NCI-H2107 treated with DMSO at 0.1 percent for 48 hours (cell line): ENCODE results near the gene POLR1B.
"Not testable (repeated sequence)": the region's sequence is repeated elsewhere in the genome, so short reads cannot be mapped to it uniquely, and the experiment has no call there.

ENCODE experiments used
- DNase-seq: peaks from one replicate; lab custom pipeline; 2025; ENCODE audit not compliant: unreplicated experiment; lab: John Stamatoyannopoulos, UW

The POLR1B gene

DNA sequence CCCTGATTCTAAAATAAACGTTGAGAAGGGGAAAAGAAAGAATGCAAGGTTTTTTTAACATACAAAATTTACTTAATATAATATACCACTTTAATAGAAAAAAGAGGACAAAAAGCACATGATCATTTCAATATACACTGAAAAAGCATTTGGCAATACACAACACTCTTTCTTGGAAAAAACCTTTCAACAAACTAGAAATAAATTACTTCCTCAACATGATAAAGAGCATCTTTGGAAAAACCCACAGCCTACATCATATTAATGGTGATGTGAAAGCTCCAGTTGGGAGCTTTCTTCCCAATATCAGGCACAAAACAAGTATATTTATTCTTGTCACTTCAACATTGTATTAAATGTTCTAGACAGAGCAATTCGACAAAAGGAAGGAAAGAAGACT is 3.0 kb upstream of the POLR1B start:
- DNase-seq = no peak

DNA sequence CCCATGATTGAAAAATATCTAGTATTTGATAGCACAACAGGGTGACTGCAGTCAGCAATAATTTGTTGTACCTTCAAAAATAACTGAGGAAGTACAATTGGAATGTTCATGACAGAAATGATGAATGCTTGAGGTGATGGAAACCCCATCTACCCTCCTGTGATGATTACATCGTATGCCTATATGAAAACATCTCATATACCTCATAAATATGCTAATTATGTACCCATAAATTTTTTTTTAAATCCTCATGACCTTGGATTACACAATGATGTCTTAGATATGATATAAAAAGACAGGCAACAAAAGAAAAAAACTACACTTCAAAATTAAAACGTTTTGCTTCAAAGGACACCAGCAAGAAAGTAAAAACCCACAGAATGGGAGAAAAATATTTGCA is 1.4 kb upstream of the POLR1B start:
- DNase-seq = no peak

DNA sequence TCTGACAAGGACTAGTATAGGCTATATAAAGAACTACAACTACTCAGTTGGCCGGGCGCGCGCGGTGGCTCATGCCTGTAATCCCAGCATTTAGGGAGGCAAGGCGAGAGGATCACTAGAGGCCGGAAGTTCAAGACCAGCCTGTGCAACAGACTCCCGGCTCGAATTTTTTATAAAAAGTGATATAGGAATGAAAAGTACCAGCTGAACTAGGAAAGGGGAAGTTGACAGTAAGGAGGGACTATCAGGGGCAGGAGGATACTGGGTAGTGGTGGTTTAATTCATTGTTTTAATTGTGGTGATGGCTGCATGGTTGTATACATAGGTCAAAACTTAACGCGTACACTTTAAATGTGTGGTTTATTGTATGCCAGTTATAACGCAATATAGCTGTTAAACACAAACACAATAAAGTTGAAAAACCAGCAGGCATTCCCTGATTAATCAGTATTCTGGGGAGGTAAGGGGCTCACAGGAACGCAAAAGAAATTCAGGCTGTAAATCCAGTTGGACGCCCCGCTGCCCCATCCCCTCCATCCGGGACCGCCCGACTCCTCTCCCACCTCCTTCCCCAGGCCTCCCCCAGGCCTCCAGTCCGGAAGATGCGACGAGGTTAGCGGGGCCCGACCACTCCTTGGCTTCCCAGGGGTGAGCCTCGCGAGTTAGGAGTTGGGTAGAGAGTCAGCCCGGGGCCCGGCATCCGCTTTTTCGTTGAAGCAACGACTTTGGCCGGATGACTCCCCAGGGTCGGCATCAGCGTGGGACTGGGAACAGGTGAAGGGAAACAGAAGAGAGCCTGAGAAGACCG is 746 bp upstream of the POLR1B start:
- DNase-seq = no peak

DNA sequence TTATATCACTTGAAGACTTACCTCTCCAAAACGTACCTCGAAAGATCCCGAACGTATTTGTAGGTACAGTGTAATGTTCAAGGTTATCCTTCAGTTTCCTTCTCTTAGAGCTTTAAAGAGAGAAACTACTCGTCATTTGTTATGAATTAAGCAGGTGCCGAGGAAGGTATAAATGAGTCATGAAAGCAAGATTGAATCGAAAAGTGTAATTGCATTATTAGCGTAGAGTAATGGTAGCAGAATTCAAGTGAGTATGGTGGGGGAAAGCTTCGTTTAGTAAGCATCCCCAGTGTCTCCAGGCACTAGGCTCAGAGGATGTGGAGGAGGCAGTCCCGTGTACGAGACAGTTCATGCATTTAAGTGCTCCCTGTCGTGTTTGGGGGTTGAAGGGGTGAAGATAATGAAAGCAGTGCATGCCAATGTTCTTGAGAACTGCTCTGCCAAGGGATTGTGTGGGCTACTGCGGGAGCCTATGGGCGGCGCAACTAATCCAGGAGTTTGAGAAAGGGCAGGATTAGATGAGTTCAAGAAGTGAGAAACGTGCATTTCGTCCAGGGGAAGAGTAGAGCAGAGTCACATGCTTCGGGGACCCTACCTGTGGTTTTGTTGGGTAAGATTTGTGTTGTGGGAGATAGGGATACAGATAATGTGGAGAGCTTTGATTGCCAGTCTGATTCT is 858 bp downstream of the POLR1B start:
- no peak for DNase-seq

DNA sequence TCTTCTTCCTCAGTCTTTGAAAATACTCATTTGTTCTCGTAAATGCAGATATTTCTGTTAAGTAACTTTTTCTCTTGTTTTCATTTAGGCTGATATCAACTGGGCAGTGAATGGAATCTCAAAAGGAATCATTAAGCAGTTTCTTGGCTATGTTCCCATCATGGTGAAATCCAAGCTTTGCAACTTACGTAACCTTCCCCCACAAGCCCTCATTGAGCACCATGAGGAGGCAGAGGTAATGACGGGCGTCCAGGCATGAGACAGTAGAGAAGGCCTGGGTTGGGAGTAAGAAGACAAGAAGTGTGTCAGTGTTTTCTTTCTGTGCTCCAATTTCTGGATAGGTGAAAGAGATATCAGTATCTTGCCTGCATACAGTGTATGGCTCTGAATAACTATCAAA is 5.1 kb downstream of the POLR1B start:
- peak; percentile 10 for DNase-seq

DNA sequence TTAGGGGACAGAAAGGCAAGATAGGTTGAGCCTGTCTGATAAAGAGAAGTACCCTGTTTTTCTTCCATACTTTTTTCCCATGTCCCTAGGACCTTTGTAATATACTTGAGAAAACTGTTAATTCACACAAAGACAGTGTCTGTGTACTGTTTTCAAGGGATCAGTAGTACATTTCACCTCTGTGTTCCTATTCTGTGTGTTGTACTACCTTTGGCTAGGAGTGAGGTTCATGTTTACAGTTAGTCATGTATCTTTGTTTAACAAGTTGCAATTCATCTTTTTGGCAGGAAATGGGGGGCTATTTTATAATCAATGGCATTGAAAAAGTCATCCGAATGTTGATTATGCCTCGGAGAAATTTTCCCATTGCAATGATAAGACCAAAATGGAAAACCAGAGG is 6.7 kb downstream of the POLR1B start:
- DNase-seq = no peak

DNA sequence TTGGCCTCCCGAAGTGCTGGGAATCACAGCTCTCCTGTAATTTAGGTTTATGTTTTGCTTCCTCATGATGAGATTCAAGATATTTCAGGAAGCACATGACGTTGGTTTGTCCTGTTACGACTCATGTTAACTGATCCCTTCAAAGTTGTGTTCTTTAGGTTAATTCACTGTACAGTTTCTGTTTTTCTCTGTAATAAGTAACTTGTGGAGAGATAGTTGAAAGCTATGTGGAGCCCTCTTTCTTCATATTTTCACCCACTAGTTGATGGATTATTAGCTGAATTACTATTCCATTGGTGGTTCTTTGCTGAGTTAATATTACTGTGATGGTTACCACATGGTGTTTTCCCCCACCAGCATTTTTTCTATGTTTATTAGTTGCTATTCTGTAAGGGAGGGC is 23.8 kb downstream of the POLR1B start:
- no peak for DNase-seq

DNA sequence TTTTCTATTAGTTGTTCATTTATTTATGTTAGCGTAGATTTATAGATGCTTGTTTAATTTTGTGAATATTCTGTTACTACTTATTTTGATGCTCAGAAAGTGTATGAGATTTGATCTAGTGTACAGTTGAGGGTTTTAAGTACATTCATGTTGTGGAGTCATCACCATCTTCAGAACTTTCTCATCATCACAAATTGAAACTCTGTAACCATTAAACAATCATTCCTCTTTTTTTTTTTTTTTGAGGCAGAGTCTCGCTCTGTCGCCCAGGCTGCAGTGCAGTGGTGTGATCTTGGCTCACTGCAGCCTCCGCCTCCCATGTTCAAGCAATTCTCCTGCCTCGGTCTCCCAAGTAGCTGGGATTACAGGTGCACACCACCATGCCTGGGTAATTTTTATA is 24.2 kb downstream of the POLR1B start:
- DNase-seq = not testable (repeated sequence)

DNA sequence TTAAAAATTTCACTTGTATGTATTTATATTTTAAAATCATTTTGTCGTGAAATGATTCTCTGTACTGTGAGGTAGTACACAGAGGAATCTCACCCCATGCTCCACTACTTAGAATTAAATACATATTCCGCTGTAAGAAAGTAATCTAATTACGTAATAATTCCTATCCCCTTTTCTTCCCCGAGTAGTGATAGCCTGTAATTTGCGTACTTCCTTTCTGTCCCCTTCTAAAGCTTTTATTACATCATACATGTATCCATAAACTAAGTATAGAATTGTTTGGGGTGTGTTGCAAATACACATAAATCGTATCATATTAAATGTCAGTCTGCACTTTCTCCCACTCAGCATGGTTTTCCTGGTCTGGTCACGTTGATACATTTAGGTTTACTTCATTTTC is 29.7 kb downstream of the POLR1B start:
- DNase-seq = no peak

DNA sequence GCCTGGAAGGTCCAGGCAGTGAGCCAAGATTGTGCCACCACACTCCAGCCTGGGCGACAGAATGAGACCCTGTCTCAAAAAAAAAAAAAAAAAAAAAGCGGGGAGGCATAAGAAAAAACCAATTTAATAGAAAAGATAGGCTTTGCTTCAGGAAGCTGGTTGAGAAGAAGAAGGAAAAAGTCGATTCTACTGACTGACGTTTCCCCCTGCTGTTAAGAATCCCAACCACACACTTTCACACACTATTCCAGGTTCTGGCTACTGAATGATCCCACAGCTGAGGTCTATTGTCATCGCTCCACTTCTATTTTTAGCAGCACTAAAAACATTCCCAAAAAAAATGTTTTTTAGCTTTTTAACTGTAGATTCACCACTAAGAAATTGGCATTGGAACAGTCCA is 35.5 kb downstream of the POLR1B start:
- DNase-seq = no peak

DNA sequence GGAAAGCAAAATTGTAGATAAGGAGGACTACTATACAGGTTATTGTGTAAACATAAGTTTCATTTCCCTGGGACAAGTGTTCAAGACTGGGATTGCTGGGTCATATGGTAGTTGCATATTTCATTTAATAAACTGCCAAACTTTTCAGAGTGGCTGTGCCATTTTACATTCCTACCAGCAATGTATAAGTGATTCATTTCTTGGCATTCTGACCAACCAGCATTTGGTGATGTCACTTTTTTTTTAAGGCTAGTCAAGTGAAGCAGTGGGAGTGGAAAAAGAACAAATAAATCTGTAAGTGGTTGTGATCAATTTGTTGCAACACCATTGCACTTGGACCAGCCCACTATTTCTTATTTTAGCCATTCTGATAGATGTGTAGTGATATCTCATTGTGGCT is 37.0 kb downstream of the POLR1B start:
- no peak for DNase-seq

DNA sequence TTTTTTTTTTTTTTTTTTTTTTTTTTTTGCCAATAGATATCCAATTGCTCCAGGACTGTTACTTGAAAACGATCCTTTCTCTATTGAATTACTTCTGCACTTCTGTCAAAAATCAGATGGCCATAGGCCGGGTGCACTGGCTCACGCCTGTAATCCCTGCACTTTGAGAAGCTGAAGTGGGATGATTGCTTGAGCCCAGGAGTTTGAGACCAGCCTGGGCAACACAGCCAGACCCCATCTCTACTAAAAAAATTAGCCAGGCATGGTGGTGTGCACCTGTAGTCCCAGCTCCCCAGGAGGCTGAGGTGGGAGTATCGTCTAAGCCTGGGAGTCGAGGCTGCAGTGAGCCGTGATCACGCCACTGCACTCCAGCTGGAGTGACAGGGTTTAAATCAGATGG is 37.8 kb downstream of the POLR1B start:
- DNase-seq = no peak

DNA sequence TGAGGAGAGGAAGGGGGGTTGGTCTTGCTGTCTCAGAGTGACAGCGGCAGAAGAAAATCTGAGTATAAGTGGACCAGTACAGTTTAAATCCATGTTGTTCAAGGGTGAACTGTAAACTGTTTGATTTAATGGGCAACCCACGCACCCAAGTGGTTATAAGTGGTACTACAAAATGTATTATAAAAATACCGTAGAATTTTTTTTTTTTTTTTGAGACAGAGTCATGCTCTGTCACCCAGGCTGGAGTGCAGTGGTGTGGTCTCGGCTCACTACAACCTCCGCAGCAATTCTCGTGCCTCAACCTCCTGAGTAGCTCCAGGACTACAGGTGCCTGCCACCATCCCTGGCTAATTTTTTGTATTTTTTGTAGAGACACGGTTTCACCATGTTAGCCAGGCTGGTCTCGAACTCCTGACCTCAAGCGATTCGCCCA is 40.1 kb downstream of the POLR1B start:
- peak; percentile 68 for DNase-seq

DNA sequence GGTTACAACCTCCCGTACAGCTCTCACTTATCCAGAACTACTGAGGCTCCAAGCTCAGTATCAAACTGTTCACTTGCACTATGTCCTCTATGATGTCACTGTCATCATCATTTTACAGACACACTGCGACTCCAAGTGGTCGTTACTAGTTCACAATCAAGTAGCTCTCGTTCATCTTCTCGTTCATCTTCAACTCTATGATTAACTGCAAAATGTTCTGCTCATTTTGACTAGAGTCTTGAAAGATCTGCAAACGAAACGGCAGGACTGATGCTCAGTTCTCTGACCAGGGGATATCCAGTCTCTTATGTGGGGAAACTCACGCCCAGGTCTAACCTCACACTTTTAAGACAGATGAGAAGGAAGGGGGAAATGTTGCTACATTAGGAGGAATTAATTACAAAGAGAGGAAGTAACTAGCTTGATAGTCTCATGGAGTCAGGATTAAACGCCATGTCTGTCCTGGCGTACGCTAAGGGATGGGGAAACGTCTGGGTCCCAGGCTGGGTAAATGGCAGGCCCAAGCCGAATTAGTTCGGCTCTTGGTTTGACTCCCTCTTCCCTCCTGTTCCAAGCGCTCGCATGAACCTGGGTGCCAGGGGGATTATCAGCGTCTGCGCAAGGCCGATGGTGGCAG is 41.4 kb downstream of the POLR1B start:
- DNase-seq = peak; percentile 28

DNA sequence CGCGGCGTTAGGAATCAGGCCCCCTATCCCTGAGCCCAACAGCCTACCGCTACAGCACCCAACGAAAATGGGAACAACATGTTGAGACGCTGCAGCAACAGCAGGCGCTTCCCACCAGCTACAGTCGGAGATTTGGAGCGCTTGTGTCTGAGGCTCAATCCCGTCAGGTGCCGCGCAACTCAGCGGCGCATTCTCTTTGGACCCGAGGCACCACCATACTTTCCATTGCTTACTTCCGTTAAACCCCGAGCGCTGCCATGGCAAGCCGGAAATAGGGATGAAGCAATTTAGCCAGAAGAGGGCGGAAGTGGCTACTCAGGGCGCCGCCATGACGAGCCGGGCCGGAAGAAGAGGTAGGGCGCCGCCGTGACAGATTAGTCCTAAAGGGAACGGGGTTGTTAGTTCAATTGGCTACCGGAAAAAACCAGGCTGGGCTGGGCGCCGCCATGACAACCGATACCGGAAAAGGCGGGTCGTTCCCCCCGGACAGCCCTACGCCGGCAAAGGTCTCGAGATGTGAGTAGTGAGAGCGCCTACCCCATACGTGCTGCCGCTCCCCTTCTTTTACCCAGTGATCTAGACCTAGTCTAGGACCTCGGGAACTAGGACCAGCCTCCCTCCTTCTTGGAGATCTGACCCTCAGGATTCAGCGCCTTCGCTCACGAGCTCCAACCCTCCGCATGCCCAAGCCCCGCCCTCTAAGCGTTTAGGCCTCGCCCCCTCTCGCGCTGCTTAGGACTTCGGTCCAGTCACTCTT is 42.0 kb downstream of the POLR1B start, which contains the start of gene CHCHD5:
TSS of gene CHCHD5 (plus strand) at position 476 of the 757 bp plus-strand sequence. CDS start at position 515, 39 bp downstream.
- DNase-seq = peak; percentile 89

DNA sequence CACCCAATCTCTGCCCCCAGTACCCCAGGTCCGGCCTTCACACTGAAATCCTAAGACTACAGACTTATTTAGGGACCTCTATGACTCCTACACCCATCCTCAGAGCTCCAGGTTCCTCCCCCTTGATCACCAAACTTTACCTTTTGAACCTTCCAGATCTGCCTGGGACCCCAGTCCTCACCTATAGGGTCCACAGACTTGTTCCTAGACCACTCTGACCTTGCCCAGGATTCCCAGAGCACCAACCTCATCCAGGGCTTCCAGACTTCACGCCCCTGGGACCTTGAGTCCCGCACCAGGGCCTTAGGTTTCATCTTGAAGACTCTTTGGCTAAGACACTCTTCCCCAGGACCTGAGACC is 42.6 kb downstream of the POLR1B start:
- DNase-seq = no peak

DNA sequence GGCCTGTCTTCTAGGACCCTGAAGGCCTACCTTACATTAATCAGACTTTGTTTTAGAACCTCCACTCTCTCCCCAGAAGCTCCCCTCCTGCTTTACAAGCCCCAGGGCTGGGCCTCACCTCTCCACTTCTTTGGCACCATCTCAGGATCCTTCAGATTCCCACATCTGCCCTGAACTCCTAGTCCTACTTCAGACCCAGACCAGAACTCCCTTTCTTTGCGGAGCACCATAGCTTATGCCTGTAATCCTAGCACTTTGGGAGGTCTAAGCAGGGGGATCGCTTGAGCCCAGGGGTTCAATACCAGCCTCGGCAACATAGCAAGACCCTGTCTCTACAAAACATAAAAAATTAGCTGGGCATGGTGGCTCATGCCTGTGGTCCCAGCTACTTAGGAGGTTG is 43.1 kb downstream of the POLR1B start:
- DNase-seq = no peak

DNA sequence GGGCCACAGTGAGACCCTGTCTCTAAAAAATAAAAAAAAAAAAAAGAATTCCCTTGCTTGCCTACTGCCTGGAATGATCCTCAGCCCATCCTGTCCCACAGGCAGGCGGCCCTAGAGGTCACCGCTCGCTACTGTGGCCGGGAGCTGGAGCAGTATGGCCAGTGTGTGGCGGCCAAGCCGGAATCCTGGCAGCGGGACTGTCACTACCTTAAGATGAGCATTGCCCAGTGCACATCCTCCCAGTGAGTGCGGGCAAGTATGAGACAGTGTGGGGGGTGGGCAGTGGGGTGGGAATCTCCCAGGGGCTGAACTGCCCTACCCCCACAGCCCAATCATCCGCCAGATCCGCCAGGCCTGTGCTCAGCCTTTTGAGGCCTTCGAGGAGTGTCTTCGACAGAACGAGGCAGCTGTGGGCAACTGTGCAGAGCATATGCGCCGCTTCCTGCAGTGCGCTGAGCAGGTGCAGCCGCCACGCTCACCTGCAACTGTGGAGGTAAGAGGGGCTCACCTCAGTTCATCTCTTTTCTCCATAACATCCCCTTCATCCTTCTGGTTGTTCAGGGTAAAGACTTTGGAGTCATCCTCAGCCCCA is 43.7 kb downstream of the POLR1B start:
- no peak for DNase-seq

DNA sequence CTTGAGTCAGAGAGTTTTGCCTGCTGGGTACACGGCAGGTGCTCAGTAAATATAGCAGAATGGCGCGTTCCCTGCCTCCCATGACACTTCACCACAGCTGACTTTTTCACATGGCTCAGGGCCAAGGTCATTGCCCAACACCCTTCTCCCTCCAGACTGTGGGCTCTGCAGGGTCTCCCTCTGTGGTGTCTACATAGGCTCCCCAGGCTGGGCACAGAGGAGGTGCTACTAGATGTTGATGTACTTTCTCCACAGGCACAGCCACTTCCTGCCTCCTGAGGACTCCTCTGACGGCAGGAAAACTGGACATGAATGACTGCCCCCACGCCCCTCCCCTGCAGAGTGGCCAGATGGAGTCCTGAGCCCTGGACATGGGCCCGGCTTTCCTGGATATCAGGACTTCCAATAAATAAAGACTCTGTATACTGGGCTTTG is 46.4 kb downstream of the POLR1B start:
- no peak for DNase-seq

DNA sequence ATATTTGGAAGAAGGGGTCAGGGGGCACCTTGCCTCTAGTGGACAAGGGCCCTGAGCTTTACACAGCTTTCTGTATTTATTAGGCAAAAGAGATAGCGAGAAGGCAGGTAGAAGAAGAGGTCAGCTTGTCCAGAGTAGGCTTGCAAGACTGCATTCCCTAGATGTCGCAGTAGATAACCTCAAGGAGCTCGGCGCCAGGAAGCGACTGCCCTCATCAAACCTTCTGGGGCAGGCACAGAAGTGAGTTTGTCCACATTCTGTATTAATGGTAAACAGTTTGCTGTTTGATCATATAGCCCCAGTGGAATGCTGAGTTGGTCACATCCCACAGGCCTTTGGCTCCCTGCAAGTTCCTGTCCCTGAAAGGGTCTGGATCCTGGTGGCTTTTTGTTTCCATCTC is 49.1 kb downstream of the POLR1B start:
- no peak for DNase-seq

DNA sequence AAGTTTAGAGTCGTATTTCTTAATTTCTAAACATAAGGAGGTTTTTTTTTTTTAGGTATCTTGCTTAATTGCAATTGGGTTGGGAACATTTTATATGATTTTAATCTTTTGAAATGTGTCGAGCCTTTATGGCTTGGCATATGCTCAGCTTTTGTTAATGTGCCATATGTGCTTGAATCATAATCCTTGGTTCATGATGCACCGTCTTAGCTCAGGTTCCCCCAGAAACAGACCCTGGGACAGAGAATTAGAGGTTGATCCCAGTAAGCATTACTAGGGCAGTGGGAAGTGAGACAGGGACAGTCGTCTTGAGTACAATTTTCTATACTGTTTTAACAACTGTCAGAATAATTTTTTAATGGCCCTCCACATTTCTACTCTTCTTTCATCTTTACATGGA is 51.5 kb downstream of the POLR1B start:
- DNase-seq = no peak
